ENCODE results near the gene CECR2.

DNA sequence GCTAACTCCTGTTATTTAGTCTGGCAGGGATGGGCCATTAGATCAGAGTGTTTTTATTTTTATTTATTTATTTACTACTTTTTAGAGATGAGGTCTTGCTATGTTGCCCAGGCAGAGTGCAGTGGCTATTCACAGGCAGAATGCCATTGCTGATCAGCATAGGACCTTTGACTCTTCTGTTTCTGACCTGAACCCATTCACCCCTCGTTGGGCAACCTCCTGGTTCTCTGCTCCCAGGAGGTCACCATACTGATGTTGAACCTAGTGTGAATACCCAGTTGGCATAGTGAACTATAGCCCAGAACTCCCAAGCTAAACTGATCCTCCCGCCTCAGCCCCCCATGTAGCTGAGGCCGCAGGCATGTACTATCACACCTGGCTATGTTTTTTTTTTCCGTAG is 16.5 kb upstream of the CECR2 start:
- no peak for TF ChIP-seq EZH2 (IDR thresholded peaks at IDR 0.05)
- no peak for TF ChIP-seq POLR2AphosphoS5 (IDR thresholded peaks at IDR 0.05; ENCODE audit: borderline replicate concordance, low read depth, low read length)
- TF ChIP-seq FOXP2 (optimal IDR thresholded peaks at IDR 0.05; ENCODE audit: control extremely low read depth, extremely low read length, insufficient read depth), result no peak

Measured in SK-N-MC (cell line).